ENCODE data around the gene TADA2B. TPM values are rescaled to one million over a fixed set of nuclear protein-coding genes. Genes with fewer than 3 reads are reported as not detected.
A peak's percentile ranks its signal among the peaks of the same experiment; 100 is the strongest.

The TADA2B gene, protein sequence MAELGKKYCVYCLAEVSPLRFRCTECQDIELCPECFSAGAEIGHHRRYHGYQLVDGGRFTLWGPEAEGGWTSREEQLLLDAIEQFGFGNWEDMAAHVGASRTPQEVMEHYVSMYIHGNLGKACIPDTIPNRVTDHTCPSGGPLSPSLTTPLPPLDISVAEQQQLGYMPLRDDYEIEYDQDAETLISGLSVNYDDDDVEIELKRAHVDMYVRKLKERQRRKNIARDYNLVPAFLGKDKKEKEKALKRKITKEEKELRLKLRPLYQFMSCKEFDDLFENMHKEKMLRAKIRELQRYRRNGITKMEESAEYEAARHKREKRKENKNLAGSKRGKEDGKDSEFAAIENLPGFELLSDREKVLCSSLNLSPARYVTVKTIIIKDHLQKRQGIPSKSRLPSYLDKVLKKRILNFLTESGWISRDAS
- 10 to 100 TPM; 16.6 to 16.8 TPM for total RNA-seq

DNA sequence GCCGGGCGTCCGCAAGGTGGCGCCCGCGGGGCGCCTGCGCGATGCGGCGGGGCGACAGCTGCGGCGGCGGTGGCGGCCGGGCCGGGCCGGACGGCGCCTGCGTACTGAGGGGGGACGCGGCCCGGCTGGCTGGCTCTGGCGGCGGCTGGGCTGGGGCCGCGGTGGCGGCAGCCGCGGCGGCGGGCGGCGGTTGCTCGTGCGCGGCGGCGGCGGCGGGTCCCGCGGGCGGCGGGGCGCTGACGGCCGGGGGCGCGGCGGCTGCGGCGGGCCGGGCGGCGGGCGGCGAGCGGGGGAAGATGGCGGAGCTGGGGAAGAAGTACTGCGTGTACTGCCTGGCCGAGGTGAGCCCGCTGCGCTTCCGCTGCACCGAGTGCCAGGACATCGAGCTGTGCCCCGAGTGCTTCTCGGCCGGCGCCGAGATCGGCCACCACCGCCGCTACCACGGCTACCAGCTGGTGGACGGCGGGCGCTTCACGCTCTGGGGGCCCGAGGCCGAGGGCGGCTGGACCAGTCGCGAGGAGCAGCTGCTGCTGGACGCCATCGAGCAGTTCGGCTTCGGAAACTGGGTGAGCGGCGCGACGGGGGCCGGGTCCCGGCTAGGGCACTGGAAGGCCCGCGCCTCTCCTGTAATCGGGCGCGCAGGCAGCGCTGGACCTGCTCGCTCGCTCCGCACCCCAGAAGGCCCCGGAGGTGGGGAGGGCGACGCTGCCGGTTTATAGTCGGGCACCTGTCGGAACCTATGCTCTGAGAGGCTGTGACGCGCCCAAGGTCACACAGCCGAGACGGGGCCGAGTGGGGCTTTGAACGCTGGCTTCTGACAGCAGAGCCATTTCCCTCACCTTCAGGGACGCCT, at the start of gene TADA2B:
Gene TADA2B, plus strand, starts transcription at position 89 of the 853 bp plus-strand sequence. Its CDS starts 208 bp downstream, at position 297.
- peak within 1 kb of the TSS; percentile 93 for H3K4me3 Mint-ChIP-seq
- H3K36me3 Mint-ChIP-seq (ENCODE audit: low read depth) = peaks cover 12% of the 10 kb centered on the region
- ATAC-seq (peak; percentile 38), DNase-seq (peak; percentile 68)
- H3K9me3 Mint-ChIP-seq (ENCODE audit: insufficient read depth) = no peaks in the 10 kb centered on the region
- H3K27ac Mint-ChIP-seq = peak within 1 kb of the TSS; percentile 87
- ChIA-PET POLR2A (interaction anchor here (0.6 to 5.7 kb wide), 9 partner anchors 13 to 844 kb away, joined by 3 to 62 read pairs (median 3); partner anchors contain the start of genes GRPEL1 and TBC1D14), CTCF (interaction anchor here (0.7 to 5.9 kb wide), 23 partner anchors 9 to 327 kb away, joined by 3 to 172 read pairs (median 4); partner anchors contain the start of genes BLOC1S4, GRPEL1 and TBC1D14)
- H3K4me1 Mint-ChIP-seq (ENCODE audit: low read depth) = peaks cover 44% of the 10 kb centered on the region
- peaks cover 14% of the 10 kb centered on the region for H3K27me3 Mint-ChIP-seq (ENCODE audit: low read depth)

DNA sequence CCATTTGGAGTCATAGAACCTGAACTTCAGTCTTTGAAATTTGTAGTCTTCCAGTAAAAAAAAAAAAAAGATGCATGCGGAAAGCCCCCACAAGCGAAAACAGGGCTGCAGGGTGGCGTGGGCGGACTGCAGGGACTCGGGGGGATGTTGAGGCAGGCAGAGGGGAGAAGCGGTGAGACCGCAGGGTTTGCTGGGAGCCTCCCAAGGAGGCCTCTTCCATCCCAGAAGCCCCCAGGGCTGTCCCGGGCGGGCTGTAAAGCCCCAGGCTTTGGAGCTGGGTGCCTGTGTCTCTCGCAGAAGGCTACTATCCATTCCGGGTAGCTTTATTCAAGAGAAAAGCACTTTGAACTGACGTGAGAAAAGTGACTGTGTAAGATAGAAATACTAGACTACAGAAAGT, 46.7 kb upstream of the TADA2B start:
- H3K4me1 Mint-ChIP-seq (ENCODE audit: low read depth) = peaks cover 42% of the 10 kb centered on the region
- CTCF ChIA-PET = interaction anchor here (1.4 kb wide), 1 partner anchor 22 kb away, joined by 3 read pairs; no protein-coding TSS in a partner anchor
- H3K4me3 Mint-ChIP-seq = no peak overlapping the region
- no peak for ATAC-seq
- no peak overlapping the region for H3K27ac Mint-ChIP-seq
- no peaks in the 10 kb centered on the region for H3K27me3 Mint-ChIP-seq (ENCODE audit: low read depth)
- H3K9me3 Mint-ChIP-seq (ENCODE audit: insufficient read depth) = no peaks in the 10 kb centered on the region
- H3K36me3 Mint-ChIP-seq (ENCODE audit: low read depth) = peaks cover 58% of the 10 kb centered on the region
- DNase-seq = no peak
- POLR2A ChIA-PET = interaction anchor here (0.6 kb wide), 1 partner anchor 8 kb away, joined by 3 read pairs; no protein-coding TSS in a partner anchor

DNA sequence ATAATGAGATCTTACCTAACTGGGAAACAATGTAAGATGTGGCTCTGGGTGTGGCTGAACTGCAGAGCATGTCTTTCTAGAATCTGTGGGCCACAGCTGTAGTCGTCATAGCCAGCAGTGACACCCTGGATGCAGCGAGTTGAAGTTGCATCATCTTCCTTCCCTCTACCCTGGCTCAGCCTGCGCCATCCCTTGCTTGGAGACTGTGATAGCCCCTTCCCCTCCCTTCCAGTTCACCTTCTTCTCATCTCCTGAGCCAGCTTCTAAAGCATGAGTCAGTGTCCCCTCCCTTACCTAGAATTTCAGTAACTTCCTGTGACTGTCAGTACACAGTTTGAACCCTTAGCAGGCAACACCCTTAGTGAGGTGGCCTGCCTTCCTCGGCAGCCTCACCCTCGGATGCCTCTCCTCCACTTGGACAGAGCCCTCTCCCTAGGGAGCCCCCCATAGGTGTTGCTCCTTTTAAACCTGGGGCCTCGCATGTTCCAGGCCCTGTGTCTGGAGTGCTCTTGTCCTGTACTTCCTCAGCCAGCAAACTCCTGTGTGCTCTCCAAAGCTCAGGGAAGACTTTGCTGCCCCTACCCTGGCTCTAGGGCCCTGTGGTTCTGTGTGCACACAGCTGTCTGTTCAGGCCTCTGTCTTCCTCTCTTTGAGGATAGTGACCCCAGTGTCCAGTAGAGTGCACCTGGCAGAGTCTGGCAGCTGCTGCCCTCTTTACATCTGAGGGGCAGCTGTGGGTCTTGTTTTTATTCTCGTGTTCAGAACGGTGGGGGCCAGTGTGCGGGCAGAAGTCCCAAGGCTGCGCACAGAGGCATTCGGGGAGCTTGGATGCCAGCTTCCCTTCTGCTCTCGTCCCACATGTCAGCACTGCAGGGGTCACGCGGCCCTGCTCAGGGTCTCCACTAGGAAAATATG, 43.7 kb upstream of the TADA2B start:
- Mint-ChIP-seq H3K4me1 (ENCODE audit: low read depth) (peaks cover 23% of the 10 kb centered on the region), H3K27ac (peak overlapping the region; percentile 86), H3K27me3 (ENCODE audit: low read depth) (no peaks in the 10 kb centered on the region), H3K4me3 (no peak overlapping the region), H3K36me3 (ENCODE audit: low read depth) (peaks cover 63% of the 10 kb centered on the region), H3K9me3 (ENCODE audit: insufficient read depth) (no peaks in the 10 kb centered on the region)
- ATAC-seq = peak; percentile 82
- DNase-seq = peak; percentile 49
- CTCF ChIA-PET = interaction anchor here (1.4 kb wide), 1 partner anchor 70 kb away, joined by 4 read pairs; no protein-coding TSS in a partner anchor
- POLR2A ChIA-PET = interaction anchor here (0.9 to 1.6 kb wide), 3 partner anchors 12 to 43 kb away, joined by 3 to 9 read pairs (median 5); partner anchors contain the start of gene TADA2B

DNA sequence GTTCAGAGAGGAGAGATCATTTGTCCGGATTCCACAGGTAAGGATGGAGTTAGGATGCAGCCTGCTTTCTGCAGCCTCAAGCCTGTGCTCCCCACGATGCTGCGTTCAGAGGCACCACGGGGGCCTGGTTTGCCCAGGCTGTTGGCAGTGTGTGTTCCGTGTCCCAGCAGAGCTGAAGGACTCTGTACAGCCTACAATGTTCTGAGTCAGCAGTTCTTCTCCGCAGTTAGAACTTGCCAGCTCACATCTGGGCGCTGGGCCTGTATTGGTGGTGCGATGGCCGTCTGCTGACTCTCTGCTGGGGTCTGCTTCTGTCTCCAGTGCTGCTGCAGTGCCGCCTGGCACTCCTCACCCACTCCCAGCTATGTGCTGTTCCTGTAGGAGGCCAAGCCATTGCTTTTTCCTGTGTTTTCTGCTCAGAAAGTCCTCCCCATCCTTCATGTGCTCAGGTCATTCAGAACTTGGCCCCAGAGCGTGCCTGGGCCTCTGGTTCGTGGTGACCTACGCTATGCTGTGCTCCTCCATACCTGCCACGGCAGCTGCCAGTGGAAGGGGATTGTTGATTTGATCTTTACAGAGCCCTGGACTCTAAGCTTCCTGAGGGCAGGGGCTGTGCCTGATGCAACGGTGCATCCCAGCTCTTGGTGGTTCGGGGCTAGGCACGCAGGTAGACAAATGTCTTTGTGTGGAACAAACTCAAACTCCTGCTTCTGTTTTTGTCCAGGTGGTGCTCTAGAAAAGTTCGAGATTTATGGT, 42.6 kb upstream of the TADA2B start:
- POLR2A ChIA-PET = no interaction called here
- Mint-ChIP-seq H3K4me1 (ENCODE audit: low read depth) (peaks cover 23% of the 10 kb centered on the region), H3K4me3 (no peak overlapping the region), H3K9me3 (ENCODE audit: insufficient read depth) (no peaks in the 10 kb centered on the region), H3K27ac (peak overlapping the region; percentile 86), H3K27me3 (ENCODE audit: low read depth) (no peaks in the 10 kb centered on the region), H3K36me3 (ENCODE audit: low read depth) (peaks cover 58% of the 10 kb centered on the region)
- CTCF ChIA-PET = no interaction called here
- ATAC-seq (no peak), DNase-seq (no peak)

DNA sequence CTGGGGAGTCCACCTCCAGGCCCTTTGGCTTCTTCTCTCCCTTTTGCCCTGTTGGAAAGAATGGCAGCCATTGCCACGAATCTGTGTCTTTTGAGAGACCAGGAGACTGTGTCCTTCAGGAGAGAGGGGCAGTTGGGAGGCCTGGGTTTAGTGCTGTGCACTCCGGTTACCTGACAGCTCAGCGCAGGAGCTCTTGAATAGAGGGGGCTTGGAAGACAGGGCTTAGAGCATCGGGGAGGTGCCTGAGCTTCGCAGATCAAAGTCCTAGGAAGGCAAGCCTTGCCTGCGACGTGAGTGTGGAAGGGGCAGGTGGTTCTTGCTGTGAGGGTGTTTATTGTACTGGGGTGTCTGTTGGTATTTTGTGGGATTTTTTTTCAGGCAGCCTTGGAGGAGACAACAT, 41.9 kb upstream of the TADA2B start:
- no peak for DNase-seq
- no peaks in the 10 kb centered on the region for H3K27me3 Mint-ChIP-seq (ENCODE audit: low read depth)
- no peaks in the 10 kb centered on the region for H3K9me3 Mint-ChIP-seq (ENCODE audit: insufficient read depth)
- ChIA-PET CTCF (no interaction called here), POLR2A (no interaction called here)
- no peak for ATAC-seq
- H3K36me3 Mint-ChIP-seq (ENCODE audit: low read depth) = peaks cover 58% of the 10 kb centered on the region
- H3K4me1 Mint-ChIP-seq (ENCODE audit: low read depth) = peaks cover 23% of the 10 kb centered on the region
- no peak overlapping the region for H3K27ac Mint-ChIP-seq
- no peak overlapping the region for H3K4me3 Mint-ChIP-seq

DNA sequence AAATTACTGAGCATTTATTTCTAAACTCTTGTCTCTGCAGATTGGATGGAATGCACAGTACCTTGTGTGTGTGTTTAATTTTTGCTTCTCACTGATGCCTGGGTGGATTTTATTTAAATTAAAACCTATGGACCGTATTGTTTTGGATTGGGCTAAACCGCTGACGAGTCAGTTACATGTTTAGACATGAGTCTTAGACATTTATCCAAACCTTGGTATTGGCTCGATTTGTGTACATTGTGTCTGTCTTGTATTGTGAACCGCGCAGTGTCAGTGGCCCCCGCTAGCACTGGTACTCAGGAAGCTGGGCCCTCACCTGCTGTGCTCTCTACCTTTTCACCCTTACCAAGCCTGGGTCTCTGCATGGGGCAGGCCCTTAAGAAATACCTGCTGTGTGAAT, 40.8 kb upstream of the TADA2B start:
- H3K27me3 Mint-ChIP-seq (ENCODE audit: low read depth) = no peaks in the 10 kb centered on the region
- CTCF ChIA-PET = no interaction called here
- H3K36me3 Mint-ChIP-seq (ENCODE audit: low read depth) = peaks cover 55% of the 10 kb centered on the region
- DNase-seq = no peak
- no peak overlapping the region for H3K4me3 Mint-ChIP-seq
- peaks cover 23% of the 10 kb centered on the region for H3K4me1 Mint-ChIP-seq (ENCODE audit: low read depth)
- H3K27ac Mint-ChIP-seq = peak overlapping the region; percentile 28
- ATAC-seq = no peak
- H3K9me3 Mint-ChIP-seq (ENCODE audit: insufficient read depth) = no peaks in the 10 kb centered on the region
- POLR2A ChIA-PET = no interaction called here

DNA sequence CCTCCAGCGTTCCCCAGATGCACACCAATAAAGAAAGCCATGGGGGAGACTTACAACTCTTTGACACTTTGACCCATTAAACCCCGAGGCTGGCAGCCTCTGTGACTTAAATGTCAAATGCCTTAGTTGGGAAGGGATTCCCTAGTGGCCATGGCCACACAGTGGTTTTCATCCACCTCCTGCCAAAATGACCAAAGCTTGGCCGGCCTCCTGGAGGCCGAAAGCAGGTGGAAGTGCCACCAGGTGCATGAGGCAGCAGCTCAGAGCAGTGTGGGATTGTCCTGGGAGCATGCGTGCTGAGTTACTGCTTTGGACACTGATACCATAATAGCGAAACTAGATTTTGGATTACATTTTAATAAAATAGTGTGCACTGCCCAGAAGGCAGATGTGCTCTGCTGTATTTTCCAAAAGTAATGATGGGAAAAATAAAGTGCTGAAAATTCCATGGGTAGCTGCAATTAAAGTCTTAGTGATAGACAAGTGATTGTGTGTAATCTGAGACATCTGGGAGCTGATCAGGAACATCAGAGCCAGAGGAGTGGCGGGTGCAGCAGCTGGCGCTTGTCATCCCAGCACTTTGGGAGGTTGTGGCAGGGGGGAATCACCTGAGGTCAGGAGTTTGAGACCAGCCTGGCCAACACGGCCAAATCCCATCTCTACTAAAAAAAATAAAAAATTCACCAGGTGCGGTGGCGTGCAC, 39.8 kb upstream of the TADA2B start:
- POLR2A ChIA-PET = no interaction called here
- Mint-ChIP-seq H3K27ac (no peak overlapping the region), H3K9me3 (ENCODE audit: insufficient read depth) (no peaks in the 10 kb centered on the region), H3K4me3 (no peak overlapping the region), H3K36me3 (ENCODE audit: low read depth) (peaks cover 55% of the 10 kb centered on the region), H3K4me1 (ENCODE audit: low read depth) (peaks cover 24% of the 10 kb centered on the region), H3K27me3 (ENCODE audit: low read depth) (no peaks in the 10 kb centered on the region)
- ATAC-seq = no peak
- DNase-seq = no peak
- CTCF ChIA-PET = no interaction called here

DNA sequence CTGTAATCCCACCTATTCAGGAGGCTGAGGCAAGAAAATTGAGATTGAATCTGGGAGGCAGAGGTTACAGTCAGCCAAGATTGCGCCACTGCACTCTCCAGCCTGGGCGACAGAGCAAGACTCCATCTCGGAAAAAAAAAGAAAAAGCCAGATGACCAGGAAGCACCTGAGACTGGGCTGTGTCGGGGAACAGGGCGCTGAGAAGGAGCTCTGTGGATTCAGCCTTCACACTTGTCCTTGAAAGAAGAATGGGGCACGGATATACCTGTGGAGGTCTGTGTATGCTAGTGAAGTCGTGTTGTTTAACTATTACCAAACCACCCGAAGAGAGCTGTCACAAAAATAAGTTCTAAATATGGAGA, 39.3 kb upstream of the TADA2B start:
- ChIA-PET POLR2A (no interaction called here), CTCF (interaction anchor here (0.7 to 1.0 kb wide), 2 partner anchors 30 to 285 kb away, joined by 4 read pairs; no protein-coding TSS in a partner anchor)
- Mint-ChIP-seq H3K9me3 (ENCODE audit: insufficient read depth) (no peaks in the 10 kb centered on the region), H3K27ac (no peak overlapping the region), H3K36me3 (ENCODE audit: low read depth) (peaks cover 55% of the 10 kb centered on the region), H3K4me3 (no peak overlapping the region), H3K27me3 (ENCODE audit: low read depth) (no peaks in the 10 kb centered on the region), H3K4me1 (ENCODE audit: low read depth) (peaks cover 20% of the 10 kb centered on the region)
- ATAC-seq (no peak), DNase-seq (no peak)

DNA sequence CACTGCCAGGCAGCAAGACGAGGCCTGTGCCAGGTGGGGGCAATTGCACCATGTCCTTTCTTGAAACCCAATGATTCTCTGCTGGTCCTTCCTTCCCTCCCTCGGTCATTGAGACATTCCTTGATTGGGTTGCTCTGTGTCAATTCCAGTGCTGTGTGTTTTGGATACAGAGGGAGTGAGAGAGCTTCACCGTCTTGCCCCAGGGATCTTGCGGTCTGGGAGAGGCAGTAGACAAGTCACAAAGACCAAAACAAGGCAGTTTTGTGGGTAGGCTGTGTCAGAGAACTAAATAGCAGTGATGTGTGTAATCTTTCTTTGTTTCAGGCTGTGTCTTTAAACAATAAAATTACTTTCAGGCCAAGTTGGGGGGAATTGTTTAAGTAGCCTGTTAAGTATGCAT, 38.8 kb upstream of the TADA2B start:
- CTCF ChIA-PET = interaction anchor here (0.7 to 1.0 kb wide), 2 partner anchors 30 to 286 kb away, joined by 4 read pairs; no protein-coding TSS in a partner anchor
- Mint-ChIP-seq H3K4me1 (ENCODE audit: low read depth) (peaks cover 15% of the 10 kb centered on the region), H3K27ac (no peak overlapping the region), H3K4me3 (no peak overlapping the region), H3K9me3 (ENCODE audit: insufficient read depth) (no peaks in the 10 kb centered on the region), H3K36me3 (ENCODE audit: low read depth) (peaks cover 54% of the 10 kb centered on the region), H3K27me3 (ENCODE audit: low read depth) (no peaks in the 10 kb centered on the region)
- DNase-seq = no peak
- no peak for ATAC-seq
- POLR2A ChIA-PET = no interaction called here

DNA sequence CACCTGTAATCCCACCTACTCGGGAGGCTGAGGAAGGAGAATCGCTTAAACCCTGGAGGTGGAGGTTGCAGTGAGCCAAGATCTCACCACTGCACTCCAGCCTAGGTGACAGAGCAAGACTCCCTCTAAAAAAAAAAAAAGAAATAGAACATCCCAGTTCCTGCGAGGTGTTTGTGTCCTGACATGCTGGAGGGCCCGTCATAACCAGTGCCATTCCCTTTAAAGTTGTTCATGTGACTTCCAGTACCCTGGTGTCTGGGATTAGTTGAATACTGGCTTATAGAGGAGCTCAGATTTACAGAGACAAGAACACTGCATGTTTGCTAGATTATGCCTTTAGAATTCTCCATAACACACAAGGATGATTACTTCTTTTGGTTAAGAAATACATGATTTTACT, 37.6 kb upstream of the TADA2B start:
- H3K36me3 Mint-ChIP-seq (ENCODE audit: low read depth) = peaks cover 48% of the 10 kb centered on the region
- no peaks in the 10 kb centered on the region for H3K9me3 Mint-ChIP-seq (ENCODE audit: insufficient read depth)
- H3K27me3 Mint-ChIP-seq (ENCODE audit: low read depth) = no peaks in the 10 kb centered on the region
- H3K4me3 Mint-ChIP-seq = no peak overlapping the region
- no peak overlapping the region for H3K27ac Mint-ChIP-seq
- peaks cover 6% of the 10 kb centered on the region for H3K4me1 Mint-ChIP-seq (ENCODE audit: low read depth)
- DNase-seq (no peak), ATAC-seq (no peak)
- CTCF ChIA-PET = no interaction called here
- POLR2A ChIA-PET = no interaction called here
